GM10266 (cell line): Measurements from ENCODE around the gene SIK3.
"Not testable (repeated sequence)": the region's sequence is repeated elsewhere in the genome, so short reads cannot be mapped to it uniquely, and the experiment has no call there.

ENCODE experiments used
- DNase-seq: peaks from one replicate; pipeline ENCODE4 v3.0.0; 2012; ENCODE audit errors: extremely low spot score
- TF ChIP-seq, protein P1 (sequence below): IDR thresholded peaks from 2 replicates; pipeline ENCODE4 v1.5.1; 2012; ENCODE audit warnings: mild to moderate bottlenecking, low read depth; ENCODE audit not compliant: control insufficient read depth, insufficient read depth; ENCODE audit errors: missing control alignments

Gene SIK3

DNA sequence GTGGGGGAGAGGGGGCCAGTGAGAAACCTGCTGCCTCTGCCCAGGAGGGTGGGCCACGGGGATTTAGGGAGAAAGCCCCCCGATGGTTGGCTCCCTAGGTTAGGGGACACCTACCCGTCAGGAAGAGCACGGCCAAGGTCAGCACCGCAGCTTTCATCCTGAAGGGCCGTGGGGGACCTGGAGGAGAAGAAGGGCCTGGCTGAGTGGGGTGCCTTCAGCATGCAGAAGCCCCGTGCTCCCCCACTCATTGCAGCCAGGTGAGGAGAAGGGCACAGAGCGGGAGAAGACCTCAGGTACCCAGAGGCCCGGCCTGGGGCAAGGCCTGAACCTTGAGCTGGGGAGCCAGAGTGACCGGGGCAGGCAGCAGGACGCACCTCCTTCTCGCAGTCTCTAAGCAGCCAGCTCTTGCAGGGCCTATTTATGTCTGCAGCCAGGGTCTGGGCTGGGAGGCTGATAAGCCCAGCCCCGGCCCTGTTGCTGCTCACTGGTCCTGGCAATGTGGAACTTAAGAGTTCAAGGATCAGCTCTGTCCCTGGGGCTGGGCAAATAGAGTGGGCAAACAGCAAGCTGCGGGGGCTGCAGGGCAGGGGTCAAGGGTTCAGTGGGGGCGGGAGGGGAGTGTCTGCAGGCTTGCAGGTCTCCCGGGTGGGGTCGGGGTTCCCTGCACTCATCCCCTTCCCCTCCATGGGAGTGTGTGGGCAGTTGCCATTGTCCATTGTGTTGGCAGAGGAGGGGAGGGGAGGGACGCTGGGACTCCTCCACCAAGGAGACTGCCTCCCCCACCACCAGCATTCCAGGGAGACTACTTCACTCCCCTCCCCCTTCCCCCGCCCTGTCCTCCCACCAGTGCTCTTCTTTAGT, 260.8 kb downstream of the SIK3 start, which contains the start of gene APOA1:
Gene APOA1, minus strand, starts transcription at position 392 of the 861 bp plus-strand sequence. Its CDS starts 235 bp downstream, at position 157.
- TF ChIP-seq, protein P1, sequence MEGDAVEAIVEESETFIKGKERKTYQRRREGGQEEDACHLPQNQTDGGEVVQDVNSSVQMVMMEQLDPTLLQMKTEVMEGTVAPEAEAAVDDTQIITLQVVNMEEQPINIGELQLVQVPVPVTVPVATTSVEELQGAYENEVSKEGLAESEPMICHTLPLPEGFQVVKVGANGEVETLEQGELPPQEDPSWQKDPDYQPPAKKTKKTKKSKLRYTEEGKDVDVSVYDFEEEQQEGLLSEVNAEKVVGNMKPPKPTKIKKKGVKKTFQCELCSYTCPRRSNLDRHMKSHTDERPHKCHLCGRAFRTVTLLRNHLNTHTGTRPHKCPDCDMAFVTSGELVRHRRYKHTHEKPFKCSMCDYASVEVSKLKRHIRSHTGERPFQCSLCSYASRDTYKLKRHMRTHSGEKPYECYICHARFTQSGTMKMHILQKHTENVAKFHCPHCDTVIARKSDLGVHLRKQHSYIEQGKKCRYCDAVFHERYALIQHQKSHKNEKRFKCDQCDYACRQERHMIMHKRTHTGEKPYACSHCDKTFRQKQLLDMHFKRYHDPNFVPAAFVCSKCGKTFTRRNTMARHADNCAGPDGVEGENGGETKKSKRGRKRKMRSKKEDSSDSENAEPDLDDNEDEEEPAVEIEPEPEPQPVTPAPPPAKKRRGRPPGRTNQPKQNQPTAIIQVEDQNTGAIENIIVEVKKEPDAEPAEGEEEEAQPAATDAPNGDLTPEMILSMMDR = no peak
- DNase-seq = no peak

DNA sequence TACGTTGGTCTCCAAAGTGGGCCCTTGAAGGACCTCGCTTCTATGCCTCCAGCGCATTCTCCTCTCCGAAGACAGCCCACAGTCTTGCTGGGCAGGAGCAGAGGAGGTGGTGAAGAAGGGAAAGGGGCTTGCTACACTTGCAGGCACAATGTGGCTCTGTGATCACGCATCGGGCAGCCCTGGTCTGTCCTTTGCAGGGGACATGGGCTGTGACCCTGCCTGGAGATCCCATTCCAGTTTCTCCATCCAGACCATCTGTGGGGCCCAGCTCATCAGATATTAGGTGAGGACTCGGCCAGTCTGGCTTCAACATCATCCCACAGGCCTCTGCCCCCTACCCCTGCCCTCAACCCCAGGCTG, 261.6 kb downstream of the SIK3 start:
- DNase-seq = no peak
- TF ChIP-seq, protein P1 = no peak

- peak; percentile 88 for DNase-seq
Observed at GRCh38 chr11:116835791-116836631, 262.2 kb downstream of the SIK3 start.

GRCh38 chr11:116835042-116835772, 263.0 kb downstream of the SIK3 start:
- TF ChIP-seq, protein P1 = no peak
- DNase-seq = no peak

More at GRCh38 chr11:116835791-116836631, 262.2 kb downstream of the SIK3 start:
- TF ChIP-seq, protein P1 = peak; percentile 69

- DNase-seq = not testable (repeated sequence)
Observed at GRCh38 chr11:116834535-116835041, 263.6 kb downstream of the SIK3 start.

GRCh38 chr11:116833816-116834534, 264.3 kb downstream of the SIK3 start:
- no peak for DNase-seq
- TF ChIP-seq, protein P1 = no peak
